22Rv1 (cell line): ENCODE measurements around the gene ANKS6.

ENCODE experiments used
- ZFX ChIP-seq: fragments of 450-650 bp; IDR thresholded peaks from 2 replicates; pipeline ENCODE4 v1.6.1; 2017; ENCODE audit warnings: antibody characterized with exemption, borderline replicate concordance
- TF ChIP-seq, protein P1 (sequence below): fragments of 450-650 bp; IDR thresholded peaks from 2 replicates; pipeline ENCODE4 v1.5.1; 2017; ENCODE audit warnings: mild to moderate bottlenecking

DNA sequence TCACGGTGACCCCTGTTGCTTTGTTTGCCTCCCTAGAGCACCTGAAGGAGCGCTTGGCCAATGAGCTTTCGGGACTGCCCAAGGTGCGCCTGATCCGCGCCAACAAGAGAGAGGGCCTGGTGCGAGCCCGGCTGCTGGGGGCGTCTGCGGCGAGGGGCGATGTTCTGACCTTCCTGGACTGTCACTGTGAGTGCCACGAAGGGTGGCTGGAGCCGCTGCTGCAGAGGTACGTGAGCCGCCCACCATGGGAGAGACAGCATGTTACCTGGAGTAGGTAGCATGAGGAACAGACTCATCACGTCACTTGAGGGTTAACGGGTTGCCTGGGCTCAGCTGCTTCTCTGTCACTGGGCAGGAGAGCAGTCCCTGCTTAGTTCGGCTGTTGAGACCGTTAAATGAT, 30.4 kb upstream of the ANKS6 start:
- TF ChIP-seq, protein P1, sequence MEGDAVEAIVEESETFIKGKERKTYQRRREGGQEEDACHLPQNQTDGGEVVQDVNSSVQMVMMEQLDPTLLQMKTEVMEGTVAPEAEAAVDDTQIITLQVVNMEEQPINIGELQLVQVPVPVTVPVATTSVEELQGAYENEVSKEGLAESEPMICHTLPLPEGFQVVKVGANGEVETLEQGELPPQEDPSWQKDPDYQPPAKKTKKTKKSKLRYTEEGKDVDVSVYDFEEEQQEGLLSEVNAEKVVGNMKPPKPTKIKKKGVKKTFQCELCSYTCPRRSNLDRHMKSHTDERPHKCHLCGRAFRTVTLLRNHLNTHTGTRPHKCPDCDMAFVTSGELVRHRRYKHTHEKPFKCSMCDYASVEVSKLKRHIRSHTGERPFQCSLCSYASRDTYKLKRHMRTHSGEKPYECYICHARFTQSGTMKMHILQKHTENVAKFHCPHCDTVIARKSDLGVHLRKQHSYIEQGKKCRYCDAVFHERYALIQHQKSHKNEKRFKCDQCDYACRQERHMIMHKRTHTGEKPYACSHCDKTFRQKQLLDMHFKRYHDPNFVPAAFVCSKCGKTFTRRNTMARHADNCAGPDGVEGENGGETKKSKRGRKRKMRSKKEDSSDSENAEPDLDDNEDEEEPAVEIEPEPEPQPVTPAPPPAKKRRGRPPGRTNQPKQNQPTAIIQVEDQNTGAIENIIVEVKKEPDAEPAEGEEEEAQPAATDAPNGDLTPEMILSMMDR, result no peak
- no peak for TF ChIP-seq ZFX
